GM18519 (cell line): ENCODE data around the gene TTLL5.

ENCODE experiments used
- ATAC-seq: cut with Tn5 transposase; IDR thresholded peaks from one replicate; pipeline ENCODE4 v1.9.1; 2021; ENCODE audit warnings: mild to moderate bottlenecking, moderate library complexity; ENCODE audit not compliant: unreplicated experiment, low FRiP score

Gene TTLL5

DNA sequence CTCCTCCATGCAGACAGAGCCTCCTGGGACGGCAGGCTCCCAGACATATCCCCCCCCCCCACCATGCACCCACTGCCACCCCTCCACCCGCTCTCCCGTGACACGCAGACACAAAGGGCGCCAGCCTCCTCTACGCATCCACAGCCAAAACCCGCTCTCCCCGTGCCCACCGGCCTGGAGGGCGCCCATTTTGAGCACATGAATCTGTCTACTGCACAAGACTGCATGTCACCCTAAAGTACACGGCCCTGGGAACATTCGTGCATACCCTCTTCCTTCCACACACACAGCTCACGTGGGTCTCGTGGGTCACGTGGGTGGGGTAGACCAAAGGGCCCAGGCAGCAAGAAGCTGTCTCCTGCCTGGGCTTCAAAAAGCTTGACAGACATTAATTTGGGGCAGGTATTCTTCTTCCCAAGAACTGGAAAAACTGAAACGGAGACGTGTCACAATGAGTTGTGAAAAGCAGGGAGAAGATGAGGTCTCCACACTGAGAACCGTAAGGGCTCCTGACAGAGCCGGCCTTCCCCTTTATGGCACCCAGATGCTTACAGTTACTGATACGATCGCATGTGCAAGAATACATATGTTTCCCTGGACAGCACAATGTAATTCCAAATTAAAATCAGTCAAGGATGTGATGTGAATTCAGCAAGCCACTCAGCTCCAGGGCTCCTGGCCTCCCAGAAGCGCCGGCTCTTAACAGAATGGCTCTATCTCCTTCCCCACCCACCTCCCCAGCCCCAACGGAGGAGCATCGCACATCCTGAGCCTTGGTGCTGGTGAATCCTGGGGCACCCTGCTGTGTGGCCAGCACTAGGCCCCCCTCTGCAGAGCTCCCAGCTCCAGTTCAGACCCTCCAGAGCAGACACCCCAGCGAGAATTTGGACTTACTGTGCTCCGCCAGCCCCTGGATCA lies 318.9 kb downstream of the TTLL5 start:
- no peak for ATAC-seq

DNA sequence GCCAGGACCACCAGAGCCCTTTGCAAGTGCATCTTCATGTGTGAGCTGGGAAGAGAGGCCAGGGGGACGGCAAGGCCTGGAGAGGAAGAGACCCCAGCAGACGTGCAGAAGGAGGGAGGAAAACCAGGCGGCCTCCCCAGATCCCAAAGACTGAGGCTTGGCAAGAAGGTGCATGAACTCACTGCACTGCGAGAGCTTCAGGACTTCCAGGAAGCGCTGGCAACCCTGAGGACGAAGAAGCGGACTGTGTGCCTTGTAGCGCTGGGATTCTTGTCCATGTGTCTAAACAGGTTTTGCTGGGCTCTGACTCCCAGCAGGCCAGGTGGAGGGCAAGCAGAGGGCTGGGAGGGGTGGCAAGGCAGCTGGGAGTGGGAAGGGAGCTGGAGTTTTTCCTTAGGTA lies 319.8 kb downstream of the TTLL5 start:
- no peak for ATAC-seq

DNA sequence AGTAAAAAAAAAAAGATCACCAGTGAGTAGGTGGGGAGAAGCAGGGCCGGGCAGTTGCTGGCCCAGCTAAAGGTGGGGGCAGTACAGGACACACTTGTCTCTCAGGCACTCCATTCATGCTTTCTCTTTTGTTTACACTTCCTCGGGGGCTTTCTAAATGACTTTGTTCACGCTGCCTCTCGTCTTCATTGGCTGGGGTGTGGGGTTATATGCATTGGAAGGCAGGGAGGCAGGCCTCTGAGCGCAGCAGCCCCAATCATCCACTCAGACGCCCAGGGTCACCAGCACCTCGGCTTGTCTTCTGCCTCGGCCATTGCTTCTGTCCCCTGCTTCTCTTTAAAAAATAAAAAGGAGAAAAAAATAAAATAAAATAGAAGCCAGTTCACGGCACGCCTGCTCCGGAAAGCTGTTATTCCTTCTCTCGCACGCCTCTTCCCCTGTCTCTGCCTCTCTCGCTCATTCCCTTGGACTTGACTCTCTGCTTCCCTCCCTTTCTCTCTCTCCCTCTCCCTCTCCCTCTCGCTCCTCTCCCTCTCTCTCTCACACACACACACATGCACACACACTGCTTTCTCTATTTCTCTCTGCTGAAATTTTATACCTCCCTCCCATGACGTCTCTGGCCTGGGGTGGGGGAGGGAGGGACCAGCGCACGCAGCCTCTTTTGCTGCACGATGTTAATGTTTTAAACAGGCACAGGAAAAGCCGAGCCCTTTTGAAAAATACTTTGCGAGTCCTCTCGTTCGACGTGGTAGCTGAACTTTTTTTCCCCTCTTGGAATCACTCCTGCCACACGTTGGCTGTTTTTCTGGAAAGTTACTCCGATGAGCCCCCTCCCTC lies 320.6 kb downstream of the TTLL5 start, which contains the start of gene TGFB3:
Gene TGFB3 (minus strand): TSS at position 570 of the 840 bp plus-strand sequence. CDS start 1,102 bp downstream, outside the sequence.
- ATAC-seq: peak; percentile 38

DNA sequence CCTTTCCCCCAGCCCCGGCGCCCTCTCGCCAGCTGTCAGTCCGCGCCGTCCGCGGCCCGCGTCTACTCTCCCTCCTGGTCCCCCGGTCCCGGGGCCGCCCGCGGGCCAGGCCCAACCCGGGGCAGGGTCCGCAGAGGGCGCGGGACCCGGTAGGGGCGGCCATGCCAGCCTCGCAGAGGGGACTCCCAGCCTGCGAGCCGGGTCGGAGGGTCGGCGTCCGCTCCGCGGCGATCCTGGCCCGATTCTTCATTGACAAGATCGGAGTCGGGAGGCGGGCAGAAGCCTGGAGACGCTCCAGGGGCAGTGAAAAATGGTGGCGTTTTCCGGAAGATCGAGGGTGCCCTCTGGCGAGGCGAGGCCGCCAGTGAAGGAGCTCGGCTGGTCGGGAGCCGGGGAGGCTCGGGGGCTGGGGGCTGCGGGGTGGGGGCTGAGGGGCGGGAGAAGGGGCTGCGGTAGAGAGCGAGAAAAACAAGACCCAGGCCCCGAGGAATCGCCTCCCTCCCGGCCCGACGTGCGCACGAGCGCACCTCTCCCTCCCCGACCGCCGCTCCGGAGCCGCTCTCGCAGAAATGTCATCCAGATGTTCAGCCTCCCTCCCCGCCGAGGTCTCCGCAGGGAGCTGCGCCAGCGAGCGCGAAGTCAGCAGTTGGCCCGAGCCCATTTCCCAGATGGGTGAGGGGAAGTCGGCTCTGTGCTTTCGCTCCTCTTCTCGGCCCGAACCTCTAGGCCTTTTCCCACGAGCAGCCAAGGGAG lies 321.4 kb downstream of the TTLL5 start:
- ATAC-seq: no peak

DNA sequence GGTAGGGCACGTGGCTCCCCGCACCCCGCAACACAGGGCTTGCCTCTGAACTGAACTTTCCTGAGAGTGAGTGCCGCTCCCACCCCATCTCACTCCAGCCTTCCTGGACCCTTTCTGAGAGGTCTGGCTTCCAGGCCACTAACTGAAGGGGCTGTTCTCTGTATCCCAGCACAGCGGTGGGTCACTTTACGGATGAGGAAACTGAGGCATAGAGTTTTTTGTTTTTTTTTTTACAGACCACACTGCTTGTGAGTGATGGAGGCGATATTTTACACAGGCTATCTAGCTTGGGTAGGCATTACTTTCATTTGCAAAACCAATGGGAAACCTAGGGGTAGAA lies 321.9 kb downstream of the TTLL5 start:
- ATAC-seq: no peak

DNA sequence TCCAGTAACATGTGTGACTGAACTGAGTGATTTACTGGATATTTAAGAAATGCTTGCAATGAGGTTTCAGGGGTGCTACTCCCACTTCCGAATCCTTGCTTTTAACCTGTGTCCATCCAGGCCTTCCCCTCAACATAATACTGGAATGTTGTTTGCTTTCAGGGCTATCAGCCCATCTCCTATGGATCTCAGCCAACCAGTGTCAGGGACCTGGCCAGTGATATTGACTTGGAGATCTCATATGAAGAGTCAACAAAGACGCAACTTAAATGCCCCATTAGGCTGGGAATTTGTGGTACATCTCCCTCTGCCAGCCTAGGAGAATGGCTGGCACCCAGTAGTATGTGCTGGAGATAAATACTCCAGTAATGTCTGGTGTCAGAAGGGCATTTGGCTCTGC lies 323.6 kb downstream of the TTLL5 start:
- ATAC-seq: no peak

DNA sequence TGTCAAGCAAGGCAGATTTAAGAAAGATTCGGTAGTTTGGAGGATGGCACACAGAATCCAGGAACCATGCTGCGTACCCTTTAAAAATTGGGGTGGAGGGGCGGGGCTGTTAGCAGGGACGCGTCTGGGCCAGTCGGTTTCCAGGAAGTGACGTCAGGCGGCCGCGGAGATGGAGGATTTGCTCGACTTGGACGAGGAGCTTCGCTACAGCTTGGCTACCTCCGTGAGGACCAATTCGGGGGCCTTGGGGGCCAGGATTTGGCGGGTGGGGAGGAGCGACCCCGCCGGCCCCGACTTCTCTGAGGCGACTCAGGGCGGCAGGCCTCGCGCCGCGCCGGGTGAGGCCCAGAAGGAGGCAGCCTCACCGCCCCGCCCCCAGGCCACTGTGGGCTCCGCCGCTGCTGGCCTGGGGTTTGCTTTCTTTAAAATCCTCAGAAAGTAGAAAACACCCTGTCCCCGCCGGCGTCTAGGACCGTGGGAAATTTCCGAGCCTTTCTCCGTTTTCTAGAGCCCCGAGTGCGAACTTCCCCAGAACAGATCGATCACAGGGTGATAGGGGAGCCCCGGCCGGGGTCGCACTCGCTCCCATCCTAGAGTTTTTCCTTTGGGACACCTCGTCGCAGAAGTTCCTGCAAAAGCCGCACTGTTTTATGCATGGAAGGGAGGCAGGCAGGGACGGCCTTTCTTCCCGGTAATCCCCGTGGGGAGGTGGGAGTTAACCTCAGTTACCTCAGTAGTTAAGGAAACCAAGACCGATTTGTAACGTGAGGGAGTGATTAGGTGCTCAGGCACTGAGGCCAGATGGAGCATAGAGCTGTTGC lies 324.8 kb downstream of the TTLL5 start, which contains the start of gene IFT43:
Gene IFT43 (plus strand): TSS at position 146 of the 821 bp plus-strand sequence. CDS start 24 bp downstream, at position 170.
- ATAC-seq: no peak

DNA sequence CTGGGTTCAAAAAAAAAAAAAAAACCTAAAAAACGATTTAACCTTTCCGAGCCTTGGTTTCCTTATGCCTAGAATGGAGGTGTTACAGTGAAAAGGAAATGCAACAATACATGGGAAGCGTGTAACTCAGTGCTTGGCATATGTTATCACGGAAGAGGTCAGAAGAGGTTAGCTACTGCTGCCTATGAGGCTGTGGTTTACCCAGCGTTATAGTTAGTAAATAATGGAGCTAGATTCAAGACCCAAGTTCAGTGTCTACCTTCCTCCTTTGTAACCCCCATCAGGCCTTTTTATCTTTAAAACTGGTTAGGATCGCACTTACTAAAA lies 325.4 kb downstream of the TTLL5 start:
- ATAC-seq: no peak

DNA sequence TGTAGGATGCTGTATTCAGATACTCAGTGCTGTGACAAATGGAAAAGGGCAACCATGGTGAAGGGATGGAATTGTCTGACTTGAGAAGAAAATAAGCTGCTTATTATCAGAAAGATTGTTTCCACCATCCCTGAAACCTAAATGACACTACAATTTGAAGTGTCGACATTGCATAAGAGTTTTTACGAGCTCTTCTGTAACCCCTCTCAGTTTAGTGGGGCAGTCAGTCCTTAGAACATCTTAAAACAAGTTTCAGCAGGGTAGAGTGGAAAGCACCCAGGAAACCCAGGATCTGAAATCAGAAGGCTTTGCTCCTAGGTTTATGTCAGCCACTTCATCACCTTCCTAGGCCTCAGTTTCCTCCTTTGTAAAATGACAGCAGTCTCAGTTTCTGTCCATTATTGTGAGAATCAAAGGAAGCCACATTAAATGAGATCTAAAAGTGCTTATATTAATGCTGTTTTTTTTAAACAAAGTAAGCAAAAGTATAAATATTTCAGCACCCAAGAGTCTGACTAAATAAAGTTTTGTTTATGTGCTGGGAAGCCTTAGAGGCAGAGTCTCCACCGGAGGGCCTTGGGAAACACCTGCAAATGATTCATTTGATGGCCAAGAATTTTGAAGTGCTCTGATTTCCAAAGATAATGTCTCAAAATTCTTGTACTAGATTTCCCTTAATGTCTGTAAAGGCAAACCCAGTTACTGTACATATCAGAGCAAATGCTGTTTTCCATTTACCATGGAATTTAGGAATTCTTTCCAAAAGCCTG lies 326.3 kb downstream of the TTLL5 start:
- ATAC-seq: no peak

DNA sequence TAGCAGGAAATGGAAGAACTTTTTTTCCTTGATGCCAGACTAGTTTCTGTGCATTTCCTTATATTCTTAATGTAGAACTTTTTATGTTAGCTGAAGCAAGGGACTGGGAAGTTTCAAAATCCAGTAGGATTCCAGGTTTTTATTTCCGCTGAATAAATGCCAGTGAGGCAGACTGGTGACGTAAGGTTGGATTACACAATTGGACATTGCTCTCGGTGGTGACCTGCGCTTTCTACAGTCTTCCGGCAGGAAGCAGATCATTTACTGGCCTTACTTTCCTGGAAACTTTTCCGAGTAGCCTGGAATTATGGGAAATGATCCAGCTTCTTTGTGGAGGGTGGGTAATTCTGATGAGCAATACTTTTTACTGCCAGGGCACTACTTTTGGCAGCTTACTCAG lies 328.1 kb downstream of the TTLL5 start:
- ATAC-seq: no peak

DNA sequence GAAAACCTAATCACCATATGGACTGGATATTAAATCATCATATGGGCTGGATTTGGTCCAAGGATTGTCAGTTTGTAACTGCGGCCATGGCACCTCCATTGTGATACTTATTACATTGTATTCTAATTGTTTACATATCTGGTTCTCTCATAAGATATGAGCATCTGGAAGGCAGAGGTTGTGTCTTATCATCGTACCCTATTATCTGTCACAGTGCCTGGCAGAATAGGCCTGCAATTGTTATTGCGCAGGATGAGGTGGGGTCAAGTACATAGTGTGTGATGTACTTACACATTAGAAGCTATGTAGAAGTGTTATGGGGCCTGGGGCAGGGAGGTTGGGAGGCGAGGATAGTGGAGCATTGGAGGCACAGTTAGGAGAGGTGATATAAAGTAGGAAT lies 329.3 kb downstream of the TTLL5 start:
- no peak for ATAC-seq

DNA sequence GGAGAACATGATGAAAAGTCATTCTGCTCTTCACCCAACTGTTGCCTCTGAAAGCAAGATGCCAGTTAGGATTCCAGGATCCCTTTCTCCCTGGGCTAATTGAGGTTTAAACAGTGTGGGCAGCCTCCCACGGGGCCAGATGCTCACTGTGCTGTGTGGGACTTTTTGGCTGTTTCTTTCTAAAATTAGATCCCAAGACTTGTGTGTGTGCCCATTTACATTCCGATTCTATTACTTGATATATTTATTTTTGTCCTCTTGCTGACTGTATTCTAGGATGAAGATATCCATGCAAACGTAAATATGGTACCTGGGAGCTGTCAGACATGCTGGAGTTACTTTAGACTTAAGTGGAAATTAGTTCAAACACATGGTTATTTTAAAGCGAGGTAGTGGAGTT lies 330.7 kb downstream of the TTLL5 start:
- no peak for ATAC-seq

DNA sequence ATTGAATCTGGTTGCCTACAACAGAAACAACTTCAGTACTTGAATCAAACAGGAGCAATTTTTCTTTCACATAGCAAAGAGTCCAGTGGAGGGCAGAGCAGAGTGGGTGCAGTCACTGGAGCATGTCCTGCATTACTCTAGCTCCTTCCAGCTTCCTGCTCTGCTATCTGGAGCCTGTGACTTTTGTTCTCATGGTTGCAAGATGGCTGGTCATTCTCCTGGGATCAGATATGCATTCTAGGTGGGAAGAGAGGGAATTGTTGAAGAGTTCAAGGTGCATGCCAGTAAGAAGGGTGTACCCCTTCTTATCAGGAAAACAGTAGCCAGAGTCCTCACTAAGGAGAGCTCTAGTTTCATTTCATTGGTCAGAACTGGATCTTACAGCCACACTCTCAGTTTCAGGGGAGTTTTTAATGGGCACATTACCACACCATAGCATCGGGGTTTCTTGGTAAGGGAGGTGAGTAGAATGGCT lies 332.6 kb downstream of the TTLL5 start:
- no peak for ATAC-seq

DNA sequence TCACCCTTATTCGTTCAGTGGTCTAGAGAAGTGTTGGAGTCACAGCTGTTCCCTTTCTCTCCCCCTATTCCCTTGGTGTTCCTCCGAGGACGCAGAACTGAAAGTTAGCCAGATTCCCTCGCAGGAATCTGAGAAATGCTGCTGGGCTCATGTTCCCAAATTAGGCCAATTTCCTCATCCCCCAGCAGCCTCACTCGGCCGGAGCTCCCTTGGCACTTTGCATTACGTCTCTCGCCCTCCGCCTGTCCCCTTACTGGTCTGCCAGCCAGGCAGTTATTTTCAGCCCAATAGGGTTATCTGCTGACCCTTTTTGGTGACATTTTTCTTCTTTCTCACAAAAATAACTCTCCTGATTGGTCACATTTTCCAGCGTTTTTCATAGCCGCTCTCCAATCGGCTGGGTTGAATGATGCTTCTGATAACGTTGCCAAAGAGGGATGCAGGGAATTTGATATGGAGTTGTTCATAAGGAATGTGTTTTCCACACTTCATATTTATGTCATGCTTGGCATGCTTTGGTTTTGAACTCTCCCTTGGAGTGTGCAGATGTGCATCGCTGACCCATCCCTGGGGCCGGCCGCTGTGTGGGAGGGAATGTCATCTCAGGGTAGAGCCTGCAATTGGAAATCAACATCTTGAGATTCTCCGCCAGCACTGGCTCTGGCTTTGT lies 334.5 kb downstream of the TTLL5 start:
- no peak for ATAC-seq

DNA sequence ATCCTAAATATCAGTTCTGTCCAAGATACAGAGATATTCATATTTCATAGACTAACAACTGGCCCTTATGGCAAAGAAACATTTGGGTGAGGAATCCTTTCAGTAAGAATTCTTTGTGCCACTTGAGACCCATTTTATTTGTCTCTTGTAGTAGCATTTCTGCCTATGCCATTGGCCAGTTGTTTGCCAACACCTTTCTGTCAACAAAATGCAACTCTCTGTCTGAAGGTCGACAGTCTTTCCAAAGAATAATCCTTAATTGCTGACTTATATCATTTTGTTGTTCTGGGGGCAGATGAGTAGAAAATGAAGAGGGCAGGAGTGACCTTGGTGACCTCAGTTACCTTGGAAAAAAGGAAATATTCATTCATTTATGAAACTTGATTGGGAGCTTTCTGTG lies 335.4 kb downstream of the TTLL5 start:
- no peak for ATAC-seq

DNA sequence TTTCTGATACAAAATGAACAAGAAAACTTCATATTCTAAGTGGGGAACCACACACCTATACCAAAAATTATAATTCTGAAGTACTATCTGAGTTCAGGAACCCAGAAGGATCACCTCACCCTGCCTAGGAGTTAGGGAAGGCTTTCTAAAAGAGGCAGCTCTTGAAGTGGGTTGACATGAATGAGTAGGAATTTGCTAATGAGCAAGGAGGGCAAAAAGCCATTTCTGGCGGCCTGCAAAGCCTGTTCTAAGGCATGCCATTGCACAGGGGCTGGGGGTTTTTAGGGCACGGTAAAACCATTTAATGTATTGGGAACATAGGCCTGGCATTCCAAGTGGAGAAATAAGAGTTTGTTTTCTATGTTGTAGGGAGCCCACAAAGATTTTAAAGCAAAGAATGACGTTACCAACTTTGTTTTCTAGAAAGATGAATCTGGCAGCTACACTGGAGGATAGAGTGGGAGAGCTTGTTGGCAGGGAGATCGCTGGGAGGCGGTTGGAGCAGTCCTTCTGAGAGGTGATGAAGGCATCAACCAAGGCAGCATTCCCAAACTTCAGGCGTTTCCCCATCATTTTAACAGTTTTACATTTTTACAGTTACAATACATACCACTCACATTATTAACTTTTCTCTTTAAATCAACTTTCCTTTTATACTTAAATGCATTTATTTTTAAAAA lies 338.6 kb downstream of the TTLL5 start:
- no peak for ATAC-seq

DNA sequence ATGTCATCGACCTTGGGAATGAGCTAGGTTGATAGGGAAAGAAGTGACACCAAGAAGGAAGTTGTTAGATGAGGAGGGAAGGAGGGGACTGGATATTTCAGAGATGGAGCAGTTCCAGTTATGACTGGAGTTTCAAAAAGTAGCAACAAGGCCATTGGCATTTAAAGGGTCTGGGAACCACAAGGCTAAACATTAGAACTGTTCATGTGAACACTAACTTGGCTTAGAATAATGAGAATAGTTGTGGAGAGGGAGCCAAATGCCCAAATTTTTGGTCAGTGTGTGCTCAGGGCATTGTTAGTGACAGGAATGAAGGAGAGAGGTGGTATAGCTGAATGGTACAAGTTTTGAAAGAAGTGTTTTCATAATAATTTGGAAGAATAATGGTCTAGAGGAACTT lies 341.3 kb downstream of the TTLL5 start:
- ATAC-seq: no peak
